Stimulated activated CD8-positive, alpha-beta memory T cell treated with anti-CD3 and anti-CD28 coated beads, Interleukin-12 subunit alpha, Interleukin-12 subunit beta, amount 100 ng/mL, for 24 hours (primary cell): Measurements from ENCODE around the gene OTUB1.
"Not testable (repeated sequence)": the region's sequence is repeated elsewhere in the genome, so short reads cannot be mapped to it uniquely, and the experiment has no call there.

Source experiments
- DNase-seq: peaks from one replicate; pipeline ENCODE4 v3.0.0-alpha.2; 2020; ENCODE audit errors: extremely low read depth

OTUB1 gene

DNA sequence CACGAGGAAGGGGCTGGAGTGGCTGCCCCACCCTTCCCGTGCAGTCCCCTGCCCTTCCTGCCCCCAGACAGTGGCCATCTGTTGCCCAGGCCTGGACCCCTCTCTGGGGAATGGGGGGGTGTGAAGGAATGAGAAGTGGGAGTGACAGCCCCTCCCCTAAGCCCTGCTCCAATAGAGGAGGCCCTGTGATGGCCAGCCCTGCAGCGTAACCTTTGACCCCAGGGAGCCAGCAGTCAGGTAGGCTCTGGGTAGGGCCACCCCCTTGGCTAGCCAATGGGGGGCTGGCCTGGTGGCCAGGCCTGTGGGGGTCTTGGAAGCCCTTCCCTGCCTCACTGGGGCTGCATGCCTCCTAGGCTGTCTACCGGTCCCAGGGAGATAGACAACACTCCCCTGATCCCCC lies 56.1 kb downstream of the OTUB1 start:
- DNase-seq, result no peak

DNA sequence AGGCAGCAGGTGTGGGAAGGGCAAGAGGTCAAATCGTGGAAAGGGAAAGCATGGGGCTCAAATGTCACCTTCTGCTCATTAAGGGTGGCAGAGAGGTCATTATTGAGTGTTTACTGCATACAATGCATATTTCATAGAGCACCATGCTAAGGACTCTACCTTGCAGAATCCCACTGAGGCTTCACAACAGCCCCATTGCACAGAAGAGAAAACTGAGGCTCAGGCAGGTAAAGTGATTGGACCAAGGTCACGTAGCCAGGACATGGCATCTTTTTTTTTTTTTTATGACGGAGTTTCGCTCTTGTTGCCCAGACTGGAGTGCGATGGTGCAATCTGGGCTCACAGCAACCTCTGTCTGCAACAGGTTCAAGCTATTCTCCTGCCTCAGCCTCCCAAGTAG lies 57.3 kb downstream of the OTUB1 start:
- no peak for DNase-seq

DNA sequence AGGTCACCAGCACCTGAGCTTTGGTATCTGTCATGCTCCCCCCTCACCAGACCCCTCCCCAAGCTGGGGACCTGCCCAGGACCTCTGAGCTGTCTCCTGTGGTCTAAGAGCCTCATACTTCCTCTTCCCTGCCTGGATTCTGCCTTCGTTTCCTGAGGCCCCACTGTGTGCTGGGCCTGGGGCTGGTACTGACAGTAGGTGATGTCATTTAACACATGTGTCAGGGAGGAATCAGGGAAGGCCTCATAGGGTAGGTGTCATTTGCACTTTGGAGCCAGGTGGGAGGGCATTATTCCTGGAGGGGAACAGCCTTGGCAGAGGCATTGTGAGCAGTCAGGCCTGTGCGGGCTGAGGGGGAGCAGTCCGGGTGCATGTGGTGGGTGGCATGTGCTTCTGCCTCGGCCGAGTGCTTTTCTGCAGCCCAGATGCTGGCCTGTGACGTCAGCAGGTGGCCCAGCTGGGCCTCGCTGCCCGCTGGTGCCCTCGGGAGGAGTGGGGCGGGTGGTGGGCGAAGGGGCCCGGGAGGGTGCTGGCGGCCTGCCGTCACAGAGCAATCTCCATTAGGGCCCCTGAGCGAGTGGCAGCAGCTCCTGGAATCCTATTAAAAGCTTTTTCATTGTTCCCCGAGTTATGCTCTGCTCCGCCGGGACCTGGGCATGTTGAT lies 58.6 kb downstream of the OTUB1 start:
- DNase-seq, result no peak

DNA sequence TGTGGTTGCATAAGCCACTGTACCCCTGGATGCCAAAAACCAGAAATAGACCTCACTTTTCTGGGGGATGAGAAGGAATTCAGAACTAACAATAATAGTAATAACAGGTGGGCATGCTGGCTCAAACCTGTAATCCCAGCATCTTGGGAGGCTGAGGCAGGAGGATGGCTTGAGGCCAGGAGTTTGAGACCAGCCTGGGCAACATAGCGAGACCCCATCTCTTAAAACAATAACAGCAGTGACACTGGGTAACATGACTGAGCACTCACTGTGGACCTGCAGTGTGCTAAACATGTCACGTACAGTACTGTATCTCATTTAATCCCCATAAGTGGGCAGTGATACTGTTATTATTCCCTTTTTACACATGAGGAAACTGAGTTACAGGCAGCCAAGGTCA lies 59.5 kb downstream of the OTUB1 start:
- DNase-seq, result no peak

DNA sequence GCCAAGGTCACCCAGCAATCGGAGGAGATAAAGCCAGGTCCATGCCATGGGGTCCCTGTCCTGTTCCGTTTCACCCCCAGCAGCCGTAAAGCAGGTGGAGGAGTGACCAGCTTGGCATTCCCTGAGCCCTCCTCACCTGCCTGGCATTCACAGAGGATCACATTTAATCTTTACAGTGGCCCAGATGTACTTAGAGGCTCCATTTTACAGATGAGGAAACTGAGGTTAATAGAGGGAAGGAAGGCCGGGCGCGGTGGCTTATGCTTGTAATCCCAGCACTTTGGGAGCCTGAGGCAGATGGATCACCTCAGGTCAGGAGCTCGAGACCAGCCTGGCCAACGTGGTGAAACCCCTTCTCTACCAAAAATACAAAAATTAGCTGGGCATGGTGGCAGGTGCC lies 61.1 kb downstream of the OTUB1 start:
- DNase-seq, result not testable (repeated sequence)
